Astrocyte (in vitro differentiated cells and primary cell): ENCODE measurements around the gene LMNA. TPM values are rescaled to one million over a fixed set of nuclear protein-coding genes. Genes with fewer than 3 reads are reported as not detected.

Experiments
- DNase-seq: peaks from one replicate; pipeline ENCODE4 v3.0.0-alpha.2; 2010; ENCODE audit warnings: low read depth
- FAIRE-seq: peaks from 2 replicates; lab custom pipeline; 2011; peaks lifted over from hg19 to GRCh38; lab: Jason Lieb, UNC
- H2AFZ ChIP-seq: 2 replicates; pipeline ENCODE4 v1.6.0; 2012; ENCODE audit warnings: low read depth, low read length, inconsistent platforms
- H3K27ac ChIP-seq: 2 replicates; pipeline ENCODE4 v1.5.1; 2011; ENCODE audit warnings: low read depth, low read length, inconsistent platforms
- H3K27me3 ChIP-seq: 2 replicates; pipeline ENCODE4 v1.6.0; 2011; ENCODE audit warnings: low read length, inconsistent platforms; ENCODE audit not compliant: insufficient read depth
- H3K36me3 ChIP-seq: 2 replicates; pipeline ENCODE4 v1.5.1; 2011; ENCODE audit warnings: low read length, inconsistent platforms; ENCODE audit not compliant: insufficient read depth
- H3K4me1 ChIP-seq: 2 replicates; pipeline ENCODE4 v1.5.1; 2011; ENCODE audit warnings: low read length, inconsistent platforms; ENCODE audit not compliant: insufficient read depth
- H3K4me2 ChIP-seq: 2 replicates; pipeline ENCODE4 v1.6.0; 2012; ENCODE audit warnings: low read length, inconsistent platforms
- H3K4me3 ChIP-seq: 2 replicates; pipeline ENCODE4 v1.5.1; 2011; ENCODE audit warnings: low read depth, mild to moderate bottlenecking, low read length, inconsistent platforms; ENCODE audit not compliant: insufficient read depth
- H3K79me2 ChIP-seq: 2 replicates; pipeline ENCODE4 v1.6.0; 2012; ENCODE audit warnings: mild to moderate bottlenecking, low read length, inconsistent platforms; ENCODE audit not compliant: insufficient read depth
- H3K9ac ChIP-seq: 2 replicates; pipeline ENCODE4 v1.6.0; 2012; ENCODE audit warnings: mild to moderate bottlenecking, low read length, inconsistent platforms
- H3K9me3 ChIP-seq: 2 replicates; pipeline ENCODE4 v1.5.1; 2012; ENCODE audit warnings: low read depth, mild to moderate bottlenecking, low read length, inconsistent platforms; ENCODE audit not compliant: insufficient read depth
- H4K20me1 ChIP-seq: 2 replicates; pipeline ENCODE4 v1.6.0; 2012; ENCODE audit warnings: low read length, inconsistent platforms; ENCODE audit not compliant: insufficient read depth
- H3K27ac Mint-ChIP-seq: one replicate; pipeline ENCODE4 v1.8.0; 2021; ENCODE audit warnings: mild to moderate bottlenecking, mixed read lengths; ENCODE audit not compliant: unreplicated experiment
- H3K27me3 Mint-ChIP-seq: one replicate; pipeline ENCODE4 v1.8.0; 2021; ENCODE audit warnings: low read depth, mixed read lengths; ENCODE audit not compliant: unreplicated experiment
- H3K36me3 Mint-ChIP-seq: one replicate; pipeline ENCODE4 v1.8.0; 2021; ENCODE audit warnings: low read depth, mixed read lengths; ENCODE audit not compliant: unreplicated experiment
- H3K4me1 Mint-ChIP-seq: one replicate; pipeline ENCODE4 v1.8.0; 2021; ENCODE audit warnings: low read depth, mixed read lengths; ENCODE audit not compliant: unreplicated experiment
- H3K4me3 Mint-ChIP-seq: one replicate; pipeline ENCODE4 v1.8.0; 2021; ENCODE audit warnings: mild to moderate bottlenecking, moderate library complexity, mixed read lengths; ENCODE audit not compliant: unreplicated experiment
- H3K9me3 Mint-ChIP-seq: one replicate; pipeline ENCODE4 v1.8.0; 2021; ENCODE audit warnings: mild to moderate bottlenecking, mixed read lengths; ENCODE audit not compliant: unreplicated experiment
- EZH2 ChIP-seq: IDR thresholded peaks from 2 replicates; pipeline ENCODE4 v1.6.1; 2012; ENCODE audit warnings: mild to moderate bottlenecking, low read length, inconsistent platforms; ENCODE audit not compliant: insufficient read depth
- total RNA-seq: library from RNA; stranded (reverse); gene quantifications from 2 replicates; pipeline ENCODE4 v1.2.1, GENCODE V29; 2021
- TF ChIP-seq, protein P1 (sequence below): IDR thresholded peaks from 2 replicates; pipeline ENCODE4 v1.5.1; 2011; ENCODE audit warnings: low read depth, mild to moderate bottlenecking, inconsistent platforms, low read length, moderate library complexity; ENCODE audit not compliant: insufficient read depth

Gene LMNA
- total RNA-seq, 1 donor from 2014 or later, result 464 TPM

DNA sequence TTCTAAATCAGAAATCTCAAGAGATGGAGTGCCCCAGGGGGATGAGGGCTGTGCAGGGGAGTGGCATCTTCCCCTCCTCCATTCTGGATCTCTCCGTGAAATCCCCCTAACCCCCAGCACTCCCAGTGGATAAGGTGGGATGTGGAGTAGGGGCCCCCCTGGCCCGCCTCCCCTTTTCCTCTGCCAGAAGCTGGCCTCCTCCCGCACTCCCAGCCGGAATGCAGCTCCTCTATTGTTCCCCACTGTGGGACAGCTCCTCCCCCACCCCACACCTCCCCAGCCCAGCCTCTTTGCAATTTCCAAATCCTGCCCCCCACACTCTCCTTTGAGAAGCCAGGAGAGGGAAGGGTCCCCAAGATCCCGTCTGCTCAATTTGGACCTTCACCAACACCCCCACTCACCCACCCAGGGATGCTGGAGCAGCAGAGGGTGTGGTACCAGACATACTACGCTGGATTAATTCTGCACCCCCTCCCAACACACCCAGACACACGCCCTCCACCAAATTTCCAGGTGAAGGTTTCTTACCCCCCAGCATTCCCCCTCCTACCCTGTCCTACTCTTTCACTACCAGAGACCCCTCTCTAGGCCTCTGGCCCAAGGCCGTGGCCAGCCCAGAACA, 34.2 kb upstream of the LMNA start:
- TF ChIP-seq EZH2, result no peak
- TF ChIP-seq, protein P1, sequence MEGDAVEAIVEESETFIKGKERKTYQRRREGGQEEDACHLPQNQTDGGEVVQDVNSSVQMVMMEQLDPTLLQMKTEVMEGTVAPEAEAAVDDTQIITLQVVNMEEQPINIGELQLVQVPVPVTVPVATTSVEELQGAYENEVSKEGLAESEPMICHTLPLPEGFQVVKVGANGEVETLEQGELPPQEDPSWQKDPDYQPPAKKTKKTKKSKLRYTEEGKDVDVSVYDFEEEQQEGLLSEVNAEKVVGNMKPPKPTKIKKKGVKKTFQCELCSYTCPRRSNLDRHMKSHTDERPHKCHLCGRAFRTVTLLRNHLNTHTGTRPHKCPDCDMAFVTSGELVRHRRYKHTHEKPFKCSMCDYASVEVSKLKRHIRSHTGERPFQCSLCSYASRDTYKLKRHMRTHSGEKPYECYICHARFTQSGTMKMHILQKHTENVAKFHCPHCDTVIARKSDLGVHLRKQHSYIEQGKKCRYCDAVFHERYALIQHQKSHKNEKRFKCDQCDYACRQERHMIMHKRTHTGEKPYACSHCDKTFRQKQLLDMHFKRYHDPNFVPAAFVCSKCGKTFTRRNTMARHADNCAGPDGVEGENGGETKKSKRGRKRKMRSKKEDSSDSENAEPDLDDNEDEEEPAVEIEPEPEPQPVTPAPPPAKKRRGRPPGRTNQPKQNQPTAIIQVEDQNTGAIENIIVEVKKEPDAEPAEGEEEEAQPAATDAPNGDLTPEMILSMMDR, result no peak
- H3K4me2 ChIP-seq, result peak overlapping the region; percentile 94
- H3K79me2 ChIP-seq, result peaks cover 93% of the 10 kb centered on the region

DNA sequence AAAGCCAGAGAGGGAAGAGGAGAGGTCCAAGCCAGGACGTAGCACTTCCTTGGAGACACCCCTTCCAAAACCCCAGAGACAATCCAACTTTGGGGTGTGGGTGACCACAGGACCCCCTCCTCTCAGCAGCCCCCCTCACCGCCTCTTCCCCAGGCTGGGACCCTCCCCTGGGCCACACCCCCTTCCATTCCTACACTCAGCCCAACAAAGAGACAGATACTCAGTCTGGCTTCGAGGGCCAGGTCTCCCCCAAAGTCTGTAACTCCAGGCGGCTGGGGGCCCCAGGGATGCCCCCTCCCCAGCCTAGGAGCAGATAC, 33.7 kb upstream of the LMNA start:
- peaks cover 2% of the 10 kb centered on the region for H3K36me3 ChIP-seq
- no peaks in the 10 kb centered on the region for H3K27me3 ChIP-seq
- H3K4me3 Mint-ChIP-seq, result peak overlapping the region; percentile 97
- peak overlapping the region; percentile 45 for H2AFZ ChIP-seq
- TF ChIP-seq, protein P1, result no peak
- TF ChIP-seq EZH2, result no peak
- H3K4me1 Mint-ChIP-seq, result peaks cover 37% of the 10 kb centered on the region
- H3K4me1 ChIP-seq, result peaks cover 37% of the 10 kb centered on the region
- peak overlapping the region; percentile 94 for H3K9ac ChIP-seq
- DNase-seq, result no peak
- peaks cover 75% of the 10 kb centered on the region for H4K20me1 ChIP-seq
- no peaks in the 10 kb centered on the region for H3K9me3 Mint-ChIP-seq
- no peaks in the 10 kb centered on the region for H3K27me3 Mint-ChIP-seq
- H3K27ac ChIP-seq, result peak overlapping the region; percentile 57
- peaks cover 91% of the 10 kb centered on the region for H3K79me2 ChIP-seq
- peak overlapping the region; percentile 91 for H3K4me3 ChIP-seq
- no peaks in the 10 kb centered on the region for H3K9me3 ChIP-seq
- peaks cover 14% of the 10 kb centered on the region for H3K36me3 Mint-ChIP-seq
- FAIRE-seq, result no peak
- peak overlapping the region; percentile 77 for H3K27ac Mint-ChIP-seq
- H3K4me2 ChIP-seq, result peak overlapping the region; percentile 94

More for the DNA sequence above, 34.2 kb upstream of the LMNA start:
- Histone ChIP-seq H3K4me3 (peak overlapping the region; percentile 91), H3K36me3 (peaks cover 2% of the 10 kb centered on the region), H3K9me3 (no peaks in the 10 kb centered on the region), H4K20me1 (peaks cover 75% of the 10 kb centered on the region), H3K27me3 (no peaks in the 10 kb centered on the region), H3K9ac (peak overlapping the region; percentile 94), H3K4me1 (peaks cover 37% of the 10 kb centered on the region), H3K27ac (peak overlapping the region; percentile 57), H2AFZ (no peak overlapping the region)
- Mint-ChIP-seq H3K27ac (peak overlapping the region; percentile 77), H3K4me1 (peaks cover 40% of the 10 kb centered on the region), H3K36me3 (peaks cover 17% of the 10 kb centered on the region), H3K4me3 (peak overlapping the region; percentile 97), H3K27me3 (no peaks in the 10 kb centered on the region), H3K9me3 (no peaks in the 10 kb centered on the region)
- no peak for DNase-seq
- FAIRE-seq, result no peak
